HG02623 (cell line): ENCODE measurements around the gene NLGN1.
"Not testable (repeated sequence)": the region's sequence is repeated elsewhere in the genome, so short reads cannot be mapped to it uniquely, and the experiment has no call there.

ENCODE experiments used
- ATAC-seq: cut with Tn5 transposase; IDR thresholded peaks from one replicate; pipeline ENCODE4 v1.9.1; 2021; ENCODE audit warnings: moderate library complexity; ENCODE audit not compliant: unreplicated experiment

The NLGN1 gene

DNA sequence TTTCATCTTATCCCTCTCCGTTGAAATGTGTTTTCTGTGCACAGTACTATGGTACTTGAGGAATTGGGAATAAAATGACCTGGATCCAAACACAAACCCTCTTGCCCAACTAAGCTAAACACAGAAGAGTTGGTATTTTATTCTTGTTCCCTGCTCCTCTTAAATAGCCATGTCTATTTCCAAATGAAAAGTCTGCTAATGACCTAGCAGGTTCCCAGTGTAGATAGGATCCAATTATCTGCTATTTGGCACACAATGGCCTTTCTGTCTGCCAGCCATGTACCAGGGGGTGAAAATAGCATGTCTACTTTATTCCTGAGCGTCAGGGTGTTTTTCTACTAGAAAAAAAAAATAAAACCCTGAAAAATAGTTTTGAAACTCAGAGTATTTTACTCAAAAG is 804.6 kb downstream of the NLGN1 start:
- ATAC-seq, result no peak

DNA sequence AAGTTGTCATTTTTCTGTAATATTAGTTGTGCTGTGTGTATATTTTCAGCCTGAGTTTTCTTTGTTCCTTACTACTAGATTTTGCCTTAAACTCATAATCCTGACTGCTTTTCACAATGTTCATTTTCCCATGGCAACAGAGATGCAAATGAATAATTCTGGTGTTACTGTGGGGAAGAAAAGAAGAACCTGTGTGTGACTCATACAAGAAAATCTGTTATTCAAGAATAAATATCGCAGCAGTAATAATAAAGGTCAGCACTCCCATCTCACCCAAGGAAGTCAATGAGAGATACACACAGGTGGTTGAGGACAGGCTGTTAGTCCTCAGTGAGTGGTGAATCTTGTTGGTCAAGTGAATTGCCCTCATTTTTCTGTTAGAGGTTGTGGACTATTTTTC is 805.0 kb downstream of the NLGN1 start:
- ATAC-seq, result no peak

DNA sequence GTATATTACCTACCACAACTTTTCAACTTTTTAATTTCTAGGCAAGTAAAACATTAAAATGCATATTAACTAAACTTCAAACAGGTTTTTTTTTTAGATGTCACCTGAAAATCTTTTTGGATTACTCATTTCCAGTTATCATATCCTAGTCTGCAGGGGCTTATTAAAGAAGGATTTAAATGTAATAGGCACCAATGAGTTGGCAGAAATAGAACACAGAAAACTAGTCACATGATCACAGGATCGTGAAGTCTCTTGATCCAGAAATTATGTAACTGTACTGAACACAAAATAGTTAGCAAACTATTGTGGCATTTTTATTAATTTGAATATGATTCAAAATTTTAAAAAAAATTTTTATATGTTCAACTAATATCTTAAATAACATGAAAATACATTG is 807.2 kb downstream of the NLGN1 start:
- ATAC-seq, result no peak

DNA sequence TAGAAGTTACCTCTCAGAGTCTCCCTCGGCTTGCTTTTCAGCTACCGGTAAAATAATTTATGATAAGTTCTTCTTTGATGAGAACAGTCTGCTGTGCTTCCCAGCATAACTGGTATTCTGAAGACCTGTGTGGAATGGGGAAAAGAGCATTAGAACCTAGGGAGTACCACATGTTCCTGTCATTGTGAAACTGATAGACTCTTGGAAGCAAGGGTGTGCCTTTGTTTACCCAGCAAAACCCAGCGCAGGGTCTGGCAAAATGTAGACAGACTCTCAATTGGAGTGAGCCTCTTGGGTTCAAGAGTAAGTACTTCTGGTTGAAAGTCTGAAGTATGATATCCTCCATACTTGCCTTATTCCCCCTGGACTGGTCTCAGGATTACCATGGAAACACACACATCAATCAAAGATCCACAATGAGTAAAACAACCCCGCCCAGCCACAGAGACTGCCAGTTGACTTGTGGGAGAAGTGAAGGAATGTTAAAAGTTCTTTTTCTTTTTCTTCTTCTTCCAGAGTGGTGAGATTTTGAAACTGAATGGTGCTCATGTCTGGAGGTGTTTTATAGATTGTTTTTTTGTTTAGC is 809.2 kb downstream of the NLGN1 start:
- no peak for ATAC-seq

DNA sequence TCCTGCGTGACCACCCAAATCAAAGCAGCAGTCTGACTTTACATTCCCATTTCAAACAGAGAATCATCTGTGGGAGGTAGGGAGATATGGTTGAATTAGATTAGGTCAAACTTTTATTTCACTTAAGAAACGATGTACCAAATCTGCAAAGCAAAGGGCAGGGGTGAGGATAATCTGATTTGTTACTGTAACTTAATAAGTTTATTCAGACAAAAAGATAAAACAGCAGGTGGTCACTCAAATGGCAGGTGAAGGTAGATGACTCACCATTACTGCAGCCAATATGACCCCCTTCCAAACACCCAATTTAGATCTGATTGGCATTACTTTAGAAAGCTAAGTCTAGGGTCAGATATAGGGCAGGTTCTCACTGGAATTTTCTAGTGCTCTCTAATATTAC is 810.6 kb downstream of the NLGN1 start:
- ATAC-seq, result no peak

DNA sequence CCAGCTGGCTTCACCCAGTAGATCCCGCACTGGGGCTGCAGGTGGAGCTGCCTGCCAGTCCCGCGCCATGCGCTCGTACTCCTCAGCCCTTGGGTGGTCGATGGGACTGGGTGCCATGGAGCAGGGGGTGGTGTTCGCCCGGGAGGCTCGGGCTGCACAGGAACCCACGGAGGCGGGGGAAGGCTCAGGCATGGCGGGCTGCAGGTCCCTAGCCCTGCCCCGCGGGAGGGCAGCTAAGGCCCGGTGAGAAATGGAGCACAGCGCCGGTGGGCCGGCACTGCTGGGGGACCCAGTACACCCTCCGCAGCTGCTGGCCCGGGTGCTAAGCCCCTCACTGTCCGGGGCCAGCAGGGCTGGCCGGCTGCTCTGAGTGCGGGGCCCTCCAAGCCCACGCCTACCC is 814.4 kb downstream of the NLGN1 start:
- not testable (repeated sequence) for ATAC-seq

DNA sequence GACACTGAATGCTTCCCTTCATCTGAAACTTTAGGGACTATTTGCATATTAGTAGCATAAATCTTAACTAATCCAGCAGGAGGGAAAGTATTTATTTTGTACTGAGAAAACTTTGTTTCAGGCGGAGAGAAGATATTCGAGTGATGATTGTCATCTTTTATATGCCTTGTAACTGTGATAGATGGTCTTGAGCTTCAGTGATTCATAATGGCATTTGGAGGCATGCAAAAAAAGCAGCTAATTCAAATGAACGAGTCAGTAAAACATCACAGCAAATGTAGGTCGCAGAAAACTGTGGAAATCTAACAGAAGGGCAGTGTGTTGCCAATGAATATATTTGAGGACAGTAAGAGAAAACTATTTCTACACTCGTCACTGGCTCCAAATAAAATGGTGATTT is 817.9 kb downstream of the NLGN1 start:
- no peak for ATAC-seq

DNA sequence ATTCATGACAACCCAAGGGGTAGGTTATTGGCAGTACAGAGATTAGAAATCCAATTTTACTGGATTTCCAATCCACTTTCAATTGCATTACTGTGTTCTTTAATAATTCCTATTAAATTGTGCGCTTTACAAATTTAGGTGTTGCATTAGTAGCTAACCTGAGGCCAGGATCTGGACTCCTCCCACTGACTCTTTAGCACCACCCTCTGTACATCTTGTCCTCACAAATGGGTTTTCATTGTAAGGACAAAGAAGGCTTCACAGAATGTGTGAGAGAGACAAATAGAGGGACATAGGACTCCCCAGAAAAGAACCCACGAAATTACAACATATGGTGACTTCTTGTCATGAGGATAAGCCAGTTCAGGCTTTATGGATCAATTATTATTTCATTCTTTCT is 818.5 kb downstream of the NLGN1 start:
- no peak for ATAC-seq

DNA sequence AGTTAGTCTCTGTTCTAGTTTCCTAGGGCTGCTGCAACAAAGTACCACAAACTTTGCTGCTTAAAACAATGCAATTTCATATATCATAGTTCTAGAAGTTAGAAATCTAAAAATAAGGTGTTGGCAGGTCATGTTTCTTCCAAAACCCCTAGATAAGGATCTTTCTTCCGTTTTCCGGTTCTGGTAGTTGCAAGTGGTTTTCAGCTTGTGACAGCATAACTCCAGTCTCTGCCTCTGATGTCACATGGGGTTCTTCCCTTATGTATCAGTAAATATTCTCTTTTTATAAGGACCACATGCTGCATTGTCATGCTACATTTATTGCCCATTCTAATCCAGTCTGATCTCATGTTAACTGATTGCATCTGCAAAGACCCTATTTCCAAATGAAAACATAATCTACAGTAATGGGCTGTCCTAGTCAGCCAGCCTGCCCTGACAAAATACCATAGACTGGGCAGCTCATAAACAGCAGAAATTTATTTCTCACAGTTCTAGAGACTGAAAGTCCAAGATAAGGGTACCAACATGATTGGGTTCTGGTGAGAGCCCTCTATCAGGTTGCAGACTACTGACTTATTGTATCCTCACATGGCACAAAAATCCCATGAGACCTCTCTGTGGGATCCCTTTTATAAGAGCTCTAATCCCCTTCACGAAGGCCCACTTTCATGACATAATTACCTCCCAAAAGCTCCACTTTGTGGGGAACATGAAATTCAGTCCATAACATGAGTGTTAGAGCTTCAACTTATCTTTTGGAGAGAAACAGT is 819.6 kb downstream of the NLGN1 start:
- ATAC-seq, result no peak

DNA sequence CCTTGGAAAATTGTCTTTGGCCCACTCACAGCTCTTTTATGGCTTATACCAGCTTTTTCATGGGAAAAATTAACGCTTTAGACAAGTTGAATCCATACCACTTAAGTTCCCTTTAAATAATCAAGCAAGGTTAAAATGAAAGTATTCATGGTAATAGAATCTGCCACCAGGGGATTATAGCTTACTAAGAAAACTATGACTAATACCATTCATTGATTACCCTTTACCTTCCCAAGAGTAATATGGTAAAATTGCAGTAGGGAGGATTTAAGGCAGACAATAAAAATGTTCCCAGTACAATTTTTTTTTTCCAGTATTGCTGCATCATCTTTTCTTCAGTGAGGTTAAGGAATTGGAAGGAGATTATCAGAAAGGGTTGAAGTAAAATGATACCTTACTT is 820.5 kb downstream of the NLGN1 start:
- ATAC-seq, result no peak

DNA sequence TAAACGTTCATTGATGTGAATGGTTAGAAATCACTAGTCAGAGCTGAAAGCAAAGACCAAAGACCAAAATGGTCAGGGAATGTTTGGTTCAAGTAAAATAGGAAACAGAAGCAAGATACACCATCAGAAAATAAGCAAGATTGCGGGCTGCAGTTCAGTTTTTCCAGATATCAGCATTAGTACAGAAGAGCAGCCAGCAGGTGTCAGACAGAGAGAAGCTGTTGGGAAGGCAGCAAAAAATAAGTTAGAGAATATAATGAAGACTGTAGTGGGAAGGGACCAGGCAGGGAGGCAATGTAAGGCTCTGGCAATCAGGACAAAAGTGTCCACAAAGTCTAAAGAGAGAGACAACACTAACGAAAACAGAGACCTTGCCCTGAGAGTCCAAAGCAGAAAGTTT is 822.2 kb downstream of the NLGN1 start:
- no peak for ATAC-seq

DNA sequence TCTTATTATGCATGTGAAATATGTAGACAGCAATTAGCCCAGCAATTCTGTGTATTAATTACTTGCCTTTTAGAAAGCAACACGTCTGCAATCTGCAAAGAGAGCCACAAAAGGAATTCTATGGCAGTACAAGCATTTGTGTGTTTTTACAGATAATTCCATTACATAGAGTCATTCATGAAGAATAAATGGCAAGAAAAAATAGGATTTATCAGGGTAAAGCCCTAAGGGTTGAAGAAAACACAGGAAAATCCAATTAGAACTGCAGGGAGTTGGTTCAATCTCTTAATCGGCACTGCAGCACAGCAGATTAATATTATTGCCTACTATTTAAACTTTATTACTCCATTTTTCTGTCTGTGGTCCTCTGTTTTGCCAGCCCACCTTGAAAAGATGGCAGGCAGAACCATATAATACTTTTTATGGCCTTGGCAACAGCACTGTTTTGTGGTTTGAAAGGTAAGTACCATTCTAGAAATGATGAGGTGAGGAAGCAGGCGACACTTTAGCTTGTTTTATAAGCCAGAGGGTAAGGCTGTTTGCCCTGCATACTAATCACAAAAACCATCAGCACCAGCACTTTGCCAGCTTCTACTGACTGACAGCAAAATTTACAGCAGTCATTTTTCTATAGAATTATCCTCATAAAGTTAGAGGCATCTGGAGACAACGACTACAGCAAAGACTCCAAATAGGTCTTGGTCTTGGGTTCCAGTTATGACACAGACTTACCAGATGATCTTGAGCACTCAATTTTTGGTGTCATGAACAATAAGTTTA is 823.4 kb downstream of the NLGN1 start:
- no peak for ATAC-seq

DNA sequence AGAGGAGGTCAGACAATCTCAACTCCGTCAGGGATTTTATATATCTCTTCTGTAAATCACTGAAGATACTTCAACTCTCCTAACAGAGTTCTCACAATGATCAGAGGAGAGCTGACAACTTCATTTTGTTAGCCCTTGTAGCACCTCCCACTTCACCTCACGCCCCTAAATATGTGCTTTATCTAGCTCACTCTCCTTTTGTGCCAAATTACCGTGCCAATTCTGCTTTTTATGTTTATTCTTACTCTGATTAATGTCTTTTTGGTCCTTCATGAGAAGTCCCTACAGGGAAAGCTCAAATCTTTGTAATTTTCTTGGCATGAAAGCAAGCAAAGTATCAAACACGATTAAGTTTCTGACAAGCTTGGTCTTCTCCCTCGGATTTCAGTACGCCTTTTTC is 825.5 kb downstream of the NLGN1 start:
- no peak for ATAC-seq

DNA sequence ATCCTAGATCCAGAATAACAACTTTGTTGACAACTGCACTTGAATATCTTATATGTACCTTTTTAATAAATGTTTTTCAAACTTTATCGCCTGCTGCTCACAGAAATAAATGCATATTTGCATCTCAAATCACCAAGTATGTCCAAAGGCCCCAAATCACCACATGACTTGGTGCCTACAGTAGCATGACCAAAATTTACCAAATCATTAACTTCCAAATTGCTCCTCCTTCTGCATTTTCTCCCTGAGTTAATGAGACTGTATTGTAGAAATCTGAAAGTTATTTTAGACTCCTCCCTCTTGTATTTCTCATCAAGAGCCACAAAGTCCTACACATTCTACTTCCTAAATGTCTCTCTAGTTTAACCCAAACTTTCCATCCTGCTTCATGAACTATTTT is 826.1 kb downstream of the NLGN1 start:
- ATAC-seq, result no peak

DNA sequence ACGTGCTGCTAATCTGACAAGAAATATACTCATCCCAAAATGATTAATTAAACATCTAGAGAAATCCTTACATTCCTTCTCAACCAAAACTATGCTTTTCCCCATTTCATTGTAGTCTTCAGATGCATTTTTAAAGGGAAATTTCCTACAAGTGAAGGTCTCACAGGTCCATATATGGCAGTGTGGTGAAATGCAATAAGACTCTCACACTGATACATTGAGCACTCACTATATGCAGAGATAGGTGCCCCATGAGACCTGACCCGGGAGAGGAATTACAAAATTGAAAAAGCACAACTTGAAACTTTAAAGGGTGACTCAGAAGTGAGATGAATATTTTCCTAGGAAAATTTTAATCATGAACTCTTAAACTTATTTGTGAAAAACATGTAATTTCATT is 832.4 kb downstream of the NLGN1 start:
- ATAC-seq, result no peak

DNA sequence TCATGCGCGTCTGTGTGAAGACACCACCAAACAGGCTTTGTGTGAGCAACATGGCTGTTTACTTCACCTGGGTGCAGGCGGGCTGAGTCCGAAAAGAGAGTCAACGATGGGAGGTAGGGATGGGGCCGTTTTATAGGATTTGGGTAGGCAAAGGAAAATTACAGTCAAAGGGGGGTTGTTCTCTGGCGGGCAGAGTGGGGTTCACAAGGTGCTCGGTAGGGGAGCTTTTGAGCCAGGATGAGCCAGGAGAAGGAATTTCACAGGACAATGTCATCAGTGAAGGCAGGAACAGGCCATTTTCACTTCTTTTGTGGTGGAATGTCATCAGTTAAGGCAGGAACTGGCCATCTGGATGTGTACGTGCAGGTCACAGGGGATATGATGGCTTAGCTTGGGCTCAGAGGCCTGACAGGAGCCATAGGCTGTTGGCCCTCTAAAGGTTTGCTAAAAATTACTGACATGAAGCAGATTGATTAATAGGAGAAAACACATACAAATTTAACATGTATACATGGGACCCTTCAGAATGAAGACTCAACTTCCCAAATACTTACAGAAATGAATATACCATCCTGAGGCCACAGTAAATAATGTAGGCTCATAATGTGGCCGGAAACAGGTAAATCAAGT is 834.6 kb downstream of the NLGN1 start:
- ATAC-seq, result not testable (repeated sequence)

DNA sequence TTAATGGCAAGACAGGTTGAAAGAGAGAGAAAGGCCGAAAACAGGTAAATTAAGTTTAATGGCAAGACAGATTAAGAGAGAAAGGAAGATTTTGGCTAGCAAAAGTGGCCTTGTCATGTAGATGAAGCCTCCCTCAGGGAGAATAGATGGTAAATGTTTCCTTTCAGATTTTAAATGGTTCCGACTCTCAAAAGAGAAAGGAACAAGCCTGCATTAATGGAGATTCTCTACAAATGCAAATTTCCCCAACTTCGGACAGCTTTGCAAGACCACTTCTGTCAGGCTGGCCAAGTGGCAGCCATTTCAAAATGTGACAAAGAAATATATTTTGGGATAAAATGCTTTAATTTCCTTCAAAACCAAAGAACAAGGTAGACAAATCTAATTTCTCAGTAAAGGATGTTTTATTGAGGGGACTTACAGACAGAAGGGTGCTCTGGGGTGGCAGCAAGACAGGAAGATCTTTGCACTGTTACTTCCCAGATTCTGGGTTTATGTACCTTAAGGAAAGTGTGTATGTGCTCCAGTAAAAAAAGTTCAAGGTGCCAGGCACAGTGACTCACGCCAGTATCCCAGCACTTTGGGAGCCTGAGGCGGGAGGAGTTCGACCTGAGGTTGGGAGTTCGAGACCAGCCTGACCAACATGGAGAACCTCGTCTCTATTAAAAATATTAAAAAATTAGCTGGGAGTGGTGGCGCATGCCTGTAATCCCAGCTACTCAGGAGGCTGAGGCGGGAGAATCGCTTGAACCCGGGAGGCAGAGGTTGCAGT is 835.3 kb downstream of the NLGN1 start:
- ATAC-seq, result no peak

DNA sequence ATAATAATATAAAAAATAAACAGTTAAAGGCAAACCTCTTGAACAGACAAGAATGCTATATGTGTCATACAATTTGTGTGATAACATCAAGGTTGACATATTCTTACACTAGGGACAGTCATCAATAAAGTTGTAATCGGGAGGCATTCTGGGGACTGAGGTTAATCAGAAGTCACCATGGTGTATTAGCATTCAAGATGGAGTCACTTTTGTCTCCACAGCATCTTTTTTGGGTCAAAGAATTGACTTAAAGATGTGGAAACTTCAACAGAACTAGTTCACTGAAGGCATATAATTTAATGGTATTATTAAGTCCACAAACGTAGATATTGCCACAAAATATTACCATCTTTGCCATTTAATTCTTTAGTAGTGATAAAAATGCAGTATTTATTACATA is 836.0 kb downstream of the NLGN1 start:
- no peak for ATAC-seq

DNA sequence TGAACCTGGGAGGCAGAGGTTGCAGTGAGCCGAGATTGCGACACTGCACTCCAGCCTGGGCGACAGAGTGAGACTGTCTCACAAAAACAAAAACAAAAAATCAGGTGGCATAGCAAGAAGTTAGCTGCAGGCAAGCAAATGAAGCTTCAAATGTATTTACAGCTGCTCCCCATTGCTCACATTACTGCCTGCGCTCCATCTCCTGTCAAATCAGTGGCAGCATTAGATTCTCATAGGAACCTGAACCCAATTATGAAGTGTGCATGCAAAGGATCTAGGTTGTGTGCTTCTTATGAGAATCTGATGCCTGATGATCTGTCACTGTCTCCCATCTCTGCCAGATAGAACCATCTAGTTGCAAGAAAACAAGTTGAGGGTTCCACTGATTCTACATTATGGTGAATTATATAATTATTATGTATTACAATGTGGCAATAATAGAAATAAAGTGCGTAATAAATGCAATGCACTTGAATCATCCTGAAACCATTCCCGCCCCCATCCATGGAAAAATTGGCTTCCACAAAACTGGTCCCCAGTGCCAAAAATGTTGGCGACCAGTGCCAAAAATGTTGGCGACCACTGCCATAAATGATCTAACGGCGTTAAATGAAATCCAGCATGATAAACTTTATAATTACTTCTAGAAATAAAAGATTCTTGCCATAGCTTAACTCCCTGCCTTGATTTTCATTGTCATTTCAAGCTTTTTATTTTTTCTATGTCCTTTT is 844.9 kb downstream of the NLGN1 start:
- ATAC-seq, result no peak

DNA sequence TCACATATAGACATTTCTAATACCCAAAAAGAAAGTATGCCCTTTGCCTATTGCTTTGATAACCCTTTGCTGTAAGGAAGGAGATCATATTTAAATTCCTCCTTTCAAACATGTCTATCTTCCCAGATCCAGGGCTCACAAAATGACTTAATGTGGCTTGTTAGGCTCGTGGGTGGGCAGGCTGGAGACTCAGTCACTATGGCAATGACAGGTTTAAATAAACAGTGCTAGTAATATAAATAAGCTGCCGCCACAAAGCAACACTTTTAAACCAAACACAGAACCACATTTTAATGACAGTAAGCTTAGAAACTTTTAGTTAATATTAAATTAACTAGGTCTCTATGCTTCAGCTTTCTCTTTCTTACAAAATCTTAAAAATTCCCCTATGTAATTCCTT is 845.6 kb downstream of the NLGN1 start:
- no peak for ATAC-seq
